CD4-positive, alpha-beta T cell (primary cell): ENCODE results near the gene AK2. TPM values are rescaled to one million over a fixed set of nuclear protein-coding genes. Genes with fewer than 3 reads are reported as not detected.

Experiments used
- ATAC-seq: fragments of 200-7000 bp; cut with Tn5 transposase; one replicate; pipeline ENCODE4 v1.10.0; 2022; ENCODE audit warnings: mild to moderate bottlenecking; ENCODE audit not compliant: poor library complexity
- CTCF ChIA-PET: fragments of 350-600 bp; sonication (Branson Sonifier 250); formaldehyde crosslinking; loops from one replicate; lab custom pipeline; 2021; ENCODE audit warnings: antibody characterized with exemption, inconsistent platforms; lab: Charles Lee
- POLR2A ChIA-PET: fragments of 350-600 bp; sonication (Branson Sonifier 250); formaldehyde crosslinking; loops from one replicate; lab custom pipeline; 2021; ENCODE audit warnings: antibody characterized with exemption, inconsistent platforms; lab: Charles Lee
- DNase-seq, 14 experiments: peaks; one replicate each; pipeline ENCODE4 v3.0.0-alpha.2; 2013 to 2020; ENCODE audit warnings: mixed read lengths in 2 of 14
- H3K27ac ChIP-seq, 2 donors: one replicate each; pipeline versions ENCODE4 v1.5.1 to v1.7.0; 2013; ENCODE audit warnings: low read length in 2 of 2, low read depth in 1 of 2, mild to moderate bottlenecking in 1 of 2
- H3K27me3 ChIP-seq, 2 experiments: 1 replicate in 1 of 2; 2 replicates in 1 of 2; pipeline versions ENCODE4 v1.6.1 to v1.7.0; 2013; ENCODE audit warnings: low read length in 2 of 2, control low read depth in 1 of 2, mild to moderate bottlenecking in 1 of 2, moderate library complexity in 1 of 2; ENCODE audit not compliant: insufficient read depth in 2 of 2, control insufficient read depth in 1 of 2
- H3K36me3 ChIP-seq: one replicate; pipeline ENCODE4 v1.6.1; 2013; ENCODE audit warnings: low read length, control low read depth; ENCODE audit not compliant: insufficient read depth
- H3K4me1 ChIP-seq: one replicate; pipeline ENCODE4 v1.6.1; 2013; ENCODE audit warnings: low read length, control low read depth; ENCODE audit not compliant: insufficient read depth
- H3K4me3 ChIP-seq: one replicate; pipeline ENCODE4 v1.5.1; 2013; ENCODE audit warnings: mild to moderate bottlenecking, low read length, moderate library complexity
- H3K9me3 ChIP-seq, 2 experiments: 1 replicate in 1 of 2; 2 replicates in 1 of 2; pipeline versions ENCODE4 v1.6.1 to v1.7.0; 2013; ENCODE audit warnings: low read length in 2 of 2, mild to moderate bottlenecking in 2 of 2, control low read depth in 1 of 2, moderate library complexity in 1 of 2; ENCODE audit not compliant: control insufficient read depth in 1 of 2, insufficient read depth in 1 of 2
- H3K27ac Mint-ChIP-seq: one replicate; pipeline ENCODE4 v1.8.0; 2020; ENCODE audit warnings: mixed read lengths
- H3K27me3 Mint-ChIP-seq: one replicate; pipeline ENCODE4 v1.8.0; 2021; ENCODE audit warnings: mixed read lengths
- H3K36me3 Mint-ChIP-seq: one replicate; pipeline ENCODE4 v1.8.0; 2021; ENCODE audit warnings: low read depth, mixed read lengths
- H3K4me1 Mint-ChIP-seq: one replicate; pipeline ENCODE4 v1.8.0; 2021; ENCODE audit warnings: low read depth, mixed read lengths
- H3K4me3 Mint-ChIP-seq: one replicate; pipeline ENCODE4 v1.8.0; 2020; ENCODE audit warnings: mild to moderate bottlenecking, mixed read lengths
- H3K9me3 Mint-ChIP-seq: one replicate; pipeline ENCODE4 v1.8.0; 2020; ENCODE audit warnings: mixed read lengths
- CTCF ChIP-seq: fragments of 200-600 bp; IDR thresholded peaks from one replicate; pipeline ENCODE4 v1.8.0; 2022; ENCODE audit warnings: antibody characterized with exemption, mild to moderate bottlenecking
- intact Hi-C, 2 experiments: fragments of 100-400 bp; cut with DNase I in 1 of 2; cut with micrococcal nuclease in 1 of 2; formaldehyde crosslinking; loops; one replicate each; pipeline versions ENCODE4 v1.15.1 to v1.9.0; 2023 to 2025; cut with DNase I, micrococcal nuclease
- total RNA-seq, 174 experiments: library from RNA in 2 of 174; stranded (reverse) in 2 of 174; gene quantifications; one replicate each; pipeline ENCODE4 v1.2.3 and lab custom pipeline; 2021 to 2026

The AK2 gene
- total RNA-seq, 2 experiments from 2014 or later = 25.6 to 30.4 TPM

DNA sequence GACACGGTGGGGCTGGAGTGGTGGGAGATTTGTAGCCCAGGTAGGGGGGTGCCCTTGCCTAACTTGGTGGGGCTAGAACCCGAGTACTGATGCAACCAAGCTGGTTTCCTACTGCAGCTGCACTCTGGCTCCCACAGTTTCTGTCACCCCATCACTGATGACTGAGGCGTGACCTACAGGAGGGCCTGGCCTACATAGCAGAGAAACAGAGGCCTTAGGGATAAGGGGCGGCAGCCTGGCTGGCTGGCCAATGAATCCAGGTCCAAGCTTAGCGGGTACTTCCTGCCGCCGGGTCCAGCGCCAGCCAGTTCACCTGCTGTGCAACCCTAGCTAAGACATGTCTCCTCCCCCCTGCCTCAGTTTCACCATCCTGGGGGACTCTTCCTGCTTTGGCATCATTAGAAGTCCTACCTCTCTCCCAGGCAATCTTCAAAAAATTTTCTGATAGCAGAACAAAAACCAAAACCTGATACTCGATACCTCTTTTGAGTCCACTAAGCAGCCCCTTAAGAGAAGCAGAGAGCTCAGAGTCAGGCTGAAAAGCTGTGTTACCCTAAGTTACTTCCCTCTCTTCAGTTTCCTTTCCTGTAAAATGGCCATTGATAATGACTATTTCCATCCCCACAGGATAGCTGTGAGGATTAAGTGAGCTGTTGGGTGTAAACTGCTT is 44.7 kb downstream of the AK2 start:
- Histone ChIP-seq H3K4me1 (peaks cover 38% of the 10 kb centered on the region), H3K27ac (peak overlapping the region in 1 of 2 donors; percentile 70), H3K27me3 (no peaks in the 10 kb centered on the region), H3K36me3 (no peaks in the 10 kb centered on the region), H3K9me3 (no peaks in the 10 kb centered on the region), H3K4me3 (no peak overlapping the region)
- Mint-ChIP-seq H3K4me3 (no peak overlapping the region), H3K4me1 (peaks cover 22% of the 10 kb centered on the region), H3K36me3 (no peaks in the 10 kb centered on the region), H3K27ac (peak overlapping the region; percentile 59), H3K27me3 (no peaks in the 10 kb centered on the region), H3K9me3 (no peaks in the 10 kb centered on the region)
- ChIA-PET CTCF (interaction anchor here (1.3 kb wide), 1 partner anchor 9 kb away, joined by 3 read pairs; no protein-coding TSS in a partner anchor), POLR2A (interaction anchor here (0.8 to 2.6 kb wide), 2 partner anchors 11 to 27 kb away, joined by 4 to 10 read pairs; partner anchors contain the start of gene RNF19B)
- no peak for ATAC-seq
- no peak for DNase-seq
- intact Hi-C loops = no loop called here
- no peak for TF ChIP-seq CTCF

DNA sequence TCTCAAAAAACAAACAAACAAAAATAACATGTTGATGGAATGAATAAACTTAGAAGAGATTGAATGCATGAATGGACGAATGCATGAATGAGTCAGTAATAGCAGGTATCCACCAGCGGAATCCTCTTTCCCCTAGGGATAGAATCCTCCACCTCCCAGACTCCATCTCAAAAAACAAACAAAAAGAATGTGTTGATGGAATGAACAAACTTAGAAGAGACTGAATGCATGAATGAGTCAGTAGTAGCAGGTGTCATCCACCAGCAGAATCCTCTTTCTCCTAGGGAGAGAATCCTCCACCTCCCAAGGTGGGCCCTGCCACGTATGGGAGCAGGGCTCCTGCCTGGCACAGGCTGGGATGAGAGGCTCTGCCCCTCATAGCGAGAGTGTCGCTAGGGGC is 45.3 kb downstream of the AK2 start:
- ATAC-seq (no peak), DNase-seq (no peak)
- H3K27me3 Mint-ChIP-seq = no peaks in the 10 kb centered on the region
- H3K36me3 Mint-ChIP-seq = no peaks in the 10 kb centered on the region
- H3K9me3 Mint-ChIP-seq = no peaks in the 10 kb centered on the region
- no peak overlapping the region for H3K27ac Mint-ChIP-seq
- no peaks in the 10 kb centered on the region for H3K9me3 ChIP-seq
- no peak for TF ChIP-seq CTCF
- no peaks in the 10 kb centered on the region for H3K36me3 ChIP-seq
- intact Hi-C loops = no loop called here
- no peak overlapping the region for H3K4me3 ChIP-seq
- peaks cover 39% of the 10 kb centered on the region for H3K4me1 ChIP-seq
- CTCF ChIA-PET = interaction anchor here (1.3 kb wide), 1 partner anchor 10 kb away, joined by 3 read pairs; no protein-coding TSS in a partner anchor
- peak overlapping the region in 1 of 2 donors; percentile 70 for H3K27ac ChIP-seq
- no peak overlapping the region for H3K4me3 Mint-ChIP-seq
- POLR2A ChIA-PET = interaction anchor here (2.6 kb wide), 1 partner anchor 10 kb away, joined by 10 read pairs; no protein-coding TSS in a partner anchor
- no peaks in the 10 kb centered on the region for H3K27me3 ChIP-seq
- peaks cover 22% of the 10 kb centered on the region for H3K4me1 Mint-ChIP-seq

DNA sequence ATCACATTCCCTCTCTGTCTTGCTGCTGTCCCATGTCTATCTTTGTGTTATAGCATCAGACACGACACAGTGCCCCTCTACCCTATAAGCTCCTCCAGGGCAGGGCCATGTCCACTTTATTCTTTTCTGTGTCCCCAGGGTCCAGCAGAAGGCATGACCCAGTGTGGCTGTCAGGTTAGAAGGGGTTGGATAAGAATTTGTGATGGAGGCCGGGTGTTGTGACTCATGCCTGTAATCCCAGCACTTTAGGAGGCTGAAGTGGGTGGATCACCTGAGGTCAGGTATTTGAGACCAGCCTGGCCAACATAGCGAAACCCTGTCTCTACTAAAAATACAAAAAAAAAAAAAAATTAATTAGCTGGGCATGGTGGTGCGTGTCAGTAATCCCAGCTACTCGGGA is 45.8 kb downstream of the AK2 start:
- DNase-seq (no peak), ATAC-seq (no peak)
- H3K27me3 ChIP-seq = no peaks in the 10 kb centered on the region
- H3K4me1 ChIP-seq = peaks cover 40% of the 10 kb centered on the region
- H3K27ac ChIP-seq = no peak overlapping the region
- H3K4me1 Mint-ChIP-seq = peaks cover 22% of the 10 kb centered on the region
- CTCF ChIA-PET = interaction anchor here (1.3 kb wide), 1 partner anchor 10 kb away, joined by 3 read pairs; no protein-coding TSS in a partner anchor
- TF ChIP-seq CTCF = no peak
- H3K4me3 ChIP-seq = no peak overlapping the region
- H3K9me3 ChIP-seq = no peaks in the 10 kb centered on the region
- H3K4me3 Mint-ChIP-seq = no peak overlapping the region
- intact Hi-C loops = no loop called here
- H3K36me3 ChIP-seq = no peaks in the 10 kb centered on the region
- H3K27ac Mint-ChIP-seq = no peak overlapping the region
- no peaks in the 10 kb centered on the region for H3K27me3 Mint-ChIP-seq
- no peaks in the 10 kb centered on the region for H3K36me3 Mint-ChIP-seq
- no peaks in the 10 kb centered on the region for H3K9me3 Mint-ChIP-seq
- POLR2A ChIA-PET = no interaction called here
